Right renal cortex interstitium (tissue), 3 donors: ENCODE data around the gene ROCK2. TPM values are rescaled to one million over a fixed set of nuclear protein-coding genes. Genes with fewer than 3 reads are reported as not detected.

Experiments used
- DNase-seq, 3 donors: peaks; one replicate each; pipeline ENCODE4 v3.0.0-alpha.2; 2013; ENCODE audit warnings: low read depth in 3 of 3, low spot score in 2 of 3
- polyA plus RNA-seq, 3 donors: library from polyadenylated mRNA; unstranded; fragments of 120-200 nt; gene quantifications; one replicate each; pipeline ENCODE4 v1.2.1, GENCODE V29; 2013; ENCODE audit not compliant: insufficient read length in 3 of 3

ROCK2 gene
- 10 to 100 TPM; 39.1 to 44.1 (median 42.1) TPM for polyA plus RNA-seq

GRCh38 chr2:11344342-11344955 is at the start of gene ROCK2:
Gene ROCK2, minus strand, starts transcription at chr2:11344636. Its CDS starts 500 bp downstream, at chr2:11344136.
- peak in 2 of 3 donors; percentile 73 to 79 for DNase-seq

- DNase-seq, result no peak
Observed at GRCh38 chr2:11393711-11394236, 49.3 kb upstream of the ROCK2 start.

- DNase-seq, result no peak
Observed at GRCh38 chr2:11391942-11392266, 47.5 kb upstream of the ROCK2 start.

GRCh38 chr2:11390399-11390658 is 45.9 kb upstream of the ROCK2 start:
- DNase-seq, result no peak

GRCh38 chr2:11389551-11390398 is 45.3 kb upstream of the ROCK2 start:
- DNase-seq, result peak in 1 of 3 donors; percentile 66

GRCh38 chr2:11389052-11389420 is 44.6 kb upstream of the ROCK2 start:
- DNase-seq, result no peak

- DNase-seq, result no peak
Observed at GRCh38 chr2:11388262-11389051, 44.0 kb upstream of the ROCK2 start.

GRCh38 chr2:11387843-11388242 is 43.4 kb upstream of the ROCK2 start:
- DNase-seq, result no peak

GRCh38 chr2:11387100-11387390 is 42.6 kb upstream of the ROCK2 start:
- no peak for DNase-seq

- no peak for DNase-seq
Observed at GRCh38 chr2:11385847-11386246, 41.4 kb upstream of the ROCK2 start.

GRCh38 chr2:11385216-11385615 is 40.8 kb upstream of the ROCK2 start:
- DNase-seq, result no peak

GRCh38 chr2:11379558-11379957 is 35.1 kb upstream of the ROCK2 start:
- DNase-seq, result no peak

GRCh38 chr2:11377928-11378545 is 33.6 kb upstream of the ROCK2 start:
- no peak for DNase-seq

GRCh38 chr2:11376071-11376470 is 31.6 kb upstream of the ROCK2 start:
- DNase-seq, result no peak

GRCh38 chr2:11375689-11376027 is 31.2 kb upstream of the ROCK2 start:
- DNase-seq, result no peak

GRCh38 chr2:11375025-11375688 is 30.7 kb upstream of the ROCK2 start:
- DNase-seq, result no peak

GRCh38 chr2:11373096-11373495 is 28.7 kb upstream of the ROCK2 start:
- no peak for DNase-seq

GRCh38 chr2:11371092-11371937 is 26.9 kb upstream of the ROCK2 start:
- DNase-seq, result no peak

GRCh38 chr2:11370377-11371091 is 26.1 kb upstream of the ROCK2 start:
- no peak for DNase-seq
